Endothelial cell of umbilical vein (primary cell): ENCODE data around the gene ASIP. TPM values are rescaled to one million over a fixed set of nuclear protein-coding genes. Genes with fewer than 3 reads are reported as not detected.

Source experiments
- BruUV-seq: library from RNA; stranded (reverse); fragments of 400-500 nt; replicated peaks from 2 replicates; lab custom pipeline; 2021; lab: Mats Ljungman, UMichigan
- CTCF ChIA-PET: fragments of 300-600, 350-600 bp; sonication (Branson Sonifier 250); formaldehyde crosslinking; loops from one replicate; lab custom pipeline; 2021; ENCODE audit warnings: antibody characterized with exemption, inconsistent platforms; lab: Charles Lee
- POLR2A ChIA-PET: fragments of 300-600, 350-600 bp; sonication (Branson Sonifier 250); formaldehyde crosslinking; loops from one replicate; lab custom pipeline; 2021; ENCODE audit warnings: antibody characterized with exemption, inconsistent platforms; lab: Charles Lee
- DNase-seq: peaks from one replicate; pipeline ENCODE4 v3.0.0-alpha.2; 2011; ENCODE audit warnings: low read depth, low spot score
- FAIRE-seq: peaks from 2 replicates; lab custom pipeline; 2011; peaks lifted over from hg19 to GRCh38; lab: Jason Lieb, UNC
- H2AFZ ChIP-seq: 2 replicates; pipeline ENCODE4 v1.6.0; 2012; ENCODE audit warnings: low read depth, low read length, control low read depth, inconsistent platforms
- H3K27ac ChIP-seq: 2 replicates; pipeline ENCODE4 v1.5.1; 2011; ENCODE audit warnings: low read depth, mild to moderate bottlenecking, control low read depth, low read length, moderate library complexity; ENCODE audit not compliant: insufficient read depth
- H3K27me3 ChIP-seq, 2 experiments: 2 replicates each; pipeline versions ENCODE4 v1.6.0 to v1.6.1; 2011; ENCODE audit warnings: low read length in 2 of 2, mixed read lengths in 1 of 2; ENCODE audit not compliant: control insufficient read depth in 2 of 2, insufficient read depth in 2 of 2
- H3K36me3 ChIP-seq, 2 experiments: 2 replicates in 1 of 2; 3 replicates in 1 of 2; pipeline ENCODE4 v1.5.1; 2011; ENCODE audit warnings: low read length in 2 of 2, mild to moderate bottlenecking in 1 of 2, moderate library complexity in 1 of 2; ENCODE audit not compliant: control insufficient read depth in 2 of 2, insufficient read depth in 2 of 2; ENCODE audit errors: extremely low read depth in 1 of 2
- H3K4me1 ChIP-seq: 3 replicates; pipeline ENCODE4 v1.5.1; 2011; ENCODE audit warnings: mild to moderate bottlenecking, low read length; ENCODE audit not compliant: control insufficient read depth, insufficient read depth; ENCODE audit errors: extremely low read depth
- H3K4me2 ChIP-seq: 2 replicates; pipeline ENCODE4 v1.6.1; 2011; ENCODE audit warnings: low read length, control low read depth, mixed read lengths; ENCODE audit not compliant: insufficient read depth
- H3K4me3 ChIP-seq, 3 experiments: fragments of 200-600 bp in 1 of 3; sonication (generic), shearing (Covaris generic) in 1 of 3; replicated peaks in 1 of 3; 2 replicates each; pipeline ENCODE4 v1.5.1; 2011 to 2016; ENCODE audit warnings: control low read depth in 3 of 3, low read length in 3 of 3, mild to moderate bottlenecking in 2 of 3, inconsistent platforms in 1 of 3, low read depth in 1 of 3, moderate library complexity in 1 of 3; ENCODE audit not compliant: insufficient read depth in 1 of 3
- H3K79me2 ChIP-seq: 2 replicates; pipeline ENCODE4 v1.6.0; 2012; ENCODE audit warnings: low read length, inconsistent platforms; ENCODE audit not compliant: control insufficient read depth, insufficient read depth
- H3K9ac ChIP-seq: replicated peaks from 2 replicates; pipeline ENCODE3; 2011; ENCODE audit warnings: low read length, control low read depth; ENCODE audit not compliant: insufficient read depth; ENCODE audit errors: extremely low read depth
- H3K9me1 ChIP-seq: replicated peaks from 3 replicates; pipeline ENCODE4 v1.6.0; 2011; ENCODE audit warnings: mild to moderate bottlenecking, low read length; ENCODE audit not compliant: control insufficient read depth, insufficient read depth; ENCODE audit errors: extremely low read depth
- H3K9me3 ChIP-seq: replicated peaks from 2 replicates; pipeline ENCODE4 v1.5.1; 2012; ENCODE audit warnings: low read length, inconsistent platforms; ENCODE audit not compliant: control insufficient read depth, insufficient read depth
- H4K20me1 ChIP-seq: replicated peaks from 2 replicates; pipeline ENCODE3; 2011; ENCODE audit warnings: mild to moderate bottlenecking, low read length; ENCODE audit not compliant: control insufficient read depth, insufficient read depth; ENCODE audit errors: extremely low read depth
- CTCF ChIP-seq, 2 donors: IDR thresholded peaks; 1 replicate in 1 of 2; 2 replicates in 1 of 2; pipeline ENCODE4 v1.5.1; 2011; ENCODE audit warnings: low read length in 2 of 2, mild to moderate bottlenecking in 2 of 2, moderate library complexity in 2 of 2, control low read depth in 1 of 2, inconsistent platforms in 1 of 2, low read depth in 1 of 2; ENCODE audit not compliant: insufficient read depth in 1 of 2; ENCODE audit errors: extremely low read depth in 1 of 2
- EZH2 ChIP-seq: IDR thresholded peaks from 2 replicates; pipeline ENCODE4 v1.6.1; 2012; ENCODE audit warnings: borderline replicate concordance, low read depth, mild to moderate bottlenecking, moderate library complexity, low read length, inconsistent platforms; ENCODE audit not compliant: severe bottlenecking
- FOS ChIP-seq: IDR thresholded peaks from 2 replicates; pipeline ENCODE4 v1.6.1; 2011; ENCODE audit warnings: mild to moderate bottlenecking, low read length, moderate library complexity, borderline replicate concordance; ENCODE audit not compliant: insufficient read depth
- GATA2 ChIP-seq: IDR thresholded peaks from 2 replicates; pipeline ENCODE4 v1.7.0; 2011; ENCODE audit warnings: low read depth, mild to moderate bottlenecking, moderate library complexity, mixed read lengths, low read length; ENCODE audit not compliant: insufficient read length, insufficient read depth
- JUN ChIP-seq: IDR thresholded peaks from 2 replicates; pipeline ENCODE4 v1.6.1; 2011; ENCODE audit warnings: borderline replicate concordance, low read depth; ENCODE audit not compliant: insufficient read length, insufficient read depth
- MYC ChIP-seq: IDR thresholded peaks from one replicate; pipeline ENCODE4 v1.6.1; 2011; ENCODE audit warnings: mild to moderate bottlenecking, low read depth, low read length
- POLR2A ChIP-seq: IDR thresholded peaks from 2 replicates; pipeline ENCODE4 v1.6.1; 2012; ENCODE audit warnings: low read depth, mild to moderate bottlenecking, control low read depth, low read length
- POLR2AphosphoS5 ChIP-seq: IDR thresholded peaks from 2 replicates; pipeline ENCODE4 v1.6.1; 2012; ENCODE audit warnings: low read depth, mild to moderate bottlenecking, control low read depth, low read length, moderate library complexity; ENCODE audit not compliant: insufficient read depth
- dilution Hi-C: fragments of 300-500 bp; cut with MboI; formaldehyde crosslinking; loops from one replicate; pipeline ENCODE4 v1.15.0; 2019; ENCODE audit warnings: low sequenced_read_pairs; ENCODE audit not compliant: extremely low pct_ligation_motif_present
- intact Hi-C: fragments of 100-400 bp; cut with micrococcal nuclease; formaldehyde crosslinking; loops from one replicate; pipeline ENCODE4 v1.10.0; 2022
- polyA plus RNA-seq, 4 experiments: library from polyadenylated mRNA; depleted of rRNA in 3 of 4; stranded (reverse) in 3 of 4; unstranded in 1 of 4; fragments of >200 nt; gene quantifications; 2 replicates each; pipeline versions ENCODE4 v1.2.1 to v1.2.3, GENCODE V29; 2011 to 2012; ENCODE audit warnings: missing spikeins in 1 of 4
- total RNA-seq: library from RNA; stranded (reverse); gene quantifications from 2 replicates; pipeline ENCODE4 v1.2.3, GENCODE V29; 2021
- TF ChIP-seq, protein P1 (sequence below): IDR thresholded peaks from 2 replicates; pipeline ENCODE4 v1.6.1; 2011; ENCODE audit not compliant: insufficient read depth, insufficient read length

The ASIP gene
- total and polyA plus RNA-seq, 2 donors (not counting 3 experiments of a cell fraction or from before 2014, with no cell fraction given): not detected

DNA sequence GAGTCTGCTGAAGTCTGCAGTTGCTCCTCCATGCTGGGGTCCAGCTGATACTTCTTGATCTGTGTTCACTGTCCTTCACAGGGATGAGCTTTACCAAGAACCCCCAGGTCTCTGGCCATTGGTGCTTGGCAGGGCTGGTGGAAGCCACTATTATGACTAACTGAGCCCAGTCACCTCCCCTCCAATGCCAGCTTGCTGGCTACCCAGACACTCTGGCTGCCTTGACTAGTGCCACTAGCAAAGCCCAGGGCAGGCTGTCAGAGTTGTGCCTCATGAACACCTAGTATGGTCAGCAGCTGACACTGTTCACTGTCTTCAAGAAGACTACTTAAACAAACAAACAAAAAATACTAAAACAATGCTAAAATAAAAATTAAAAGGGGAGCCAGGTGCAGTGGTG is 8.8 kb downstream of the ASIP start:
- H2AFZ ChIP-seq: no peak overlapping the region
- H3K4me2 ChIP-seq: no peak overlapping the region
- POLR2A ChIA-PET: no interaction called here
- DNase-seq (no peak), FAIRE-seq (no peak)
- no peaks in the 10 kb centered on the region for H3K9me3 ChIP-seq
- H3K9me1 ChIP-seq: no peaks in the 10 kb centered on the region
- H3K79me2 ChIP-seq: no peaks in the 10 kb centered on the region
- H3K9ac ChIP-seq: no peak overlapping the region
- TF ChIP-seq POLR2AphosphoS5 (no peak), CTCF (IDR thresholded peaks at IDR 0.05; ENCODE audit: extremely low read depth in 1 of 2, insufficient read depth in 1 of 2, low read depth in 1 of 2, low read length in 2 of 2) (no peak), MYC (no peak), EZH2 (no peak), GATA2 (no peak), JUN (no peak), FOS (no peak), POLR2A (no peak)
- TF ChIP-seq, protein P1, sequence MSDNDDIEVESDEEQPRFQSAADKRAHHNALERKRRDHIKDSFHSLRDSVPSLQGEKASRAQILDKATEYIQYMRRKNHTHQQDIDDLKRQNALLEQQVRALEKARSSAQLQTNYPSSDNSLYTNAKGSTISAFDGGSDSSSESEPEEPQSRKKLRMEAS: no peak
- peaks cover 0 to 4% of the 10 kb centered on the region in 2 experiments for H3K27me3 ChIP-seq
- dilution Hi-C loops: no loop called here
- H3K36me3 ChIP-seq: no peaks in the 10 kb centered on the region
- no peak overlapping the region for H3K4me3 ChIP-seq
- intact Hi-C loops: no loop called here
- no TSS peak for BruUV-seq
- CTCF ChIA-PET: interaction anchor here (0.7 kb wide), 1 partner anchor 60 kb away, joined by 3 read pairs; no protein-coding TSS in a partner anchor
- H4K20me1 ChIP-seq: no peaks in the 10 kb centered on the region
- no peak overlapping the region for H3K27ac ChIP-seq
- no peaks in the 10 kb centered on the region for H3K4me1 ChIP-seq
